SHP77 treated with DMSO at 0.1 percent for 48 hours (cell line): ENCODE data around the gene SH3RF1.

Experiments
- DNase-seq: peaks from one replicate; lab custom pipeline; 2025; lab: John Stamatoyannopoulos, UW

The SH3RF1 gene

GRCh38 chr4:169275180-169275579, 4.4 kb upstream of the SH3RF1 start:
- no peak for DNase-seq

GRCh38 chr4:169274033-169274432, 3.3 kb upstream of the SH3RF1 start:
- DNase-seq, result no peak

DNA sequence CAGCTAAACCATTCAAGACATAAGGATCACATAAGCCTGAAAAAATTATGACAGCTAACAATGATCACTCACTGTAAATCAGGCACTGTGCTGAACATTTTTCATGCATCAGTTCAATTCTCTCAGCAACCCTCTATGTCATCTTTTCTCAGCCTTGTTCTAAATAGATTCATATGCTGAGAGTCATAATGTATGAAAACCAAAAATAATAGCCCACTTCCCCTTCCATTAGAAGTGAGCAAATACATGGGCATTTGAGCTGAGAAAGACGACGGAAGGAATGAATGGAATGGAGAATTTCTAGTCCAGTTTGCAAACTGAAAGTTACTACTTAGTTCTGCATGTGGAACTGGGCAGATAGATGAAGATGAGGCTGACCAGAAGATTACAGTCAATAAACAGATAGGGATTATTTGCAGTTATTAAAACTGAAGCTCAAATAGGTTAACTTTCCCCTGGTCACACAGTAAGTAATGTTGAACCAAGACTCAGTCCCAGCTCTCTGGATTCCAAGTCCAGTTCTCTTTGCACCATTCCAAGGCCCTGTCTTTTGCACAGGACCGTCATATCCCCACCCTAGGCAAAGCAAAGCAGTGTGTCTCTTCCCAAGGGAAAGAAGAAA, 1.6 kb upstream of the SH3RF1 start:
- no peak for DNase-seq

DNA sequence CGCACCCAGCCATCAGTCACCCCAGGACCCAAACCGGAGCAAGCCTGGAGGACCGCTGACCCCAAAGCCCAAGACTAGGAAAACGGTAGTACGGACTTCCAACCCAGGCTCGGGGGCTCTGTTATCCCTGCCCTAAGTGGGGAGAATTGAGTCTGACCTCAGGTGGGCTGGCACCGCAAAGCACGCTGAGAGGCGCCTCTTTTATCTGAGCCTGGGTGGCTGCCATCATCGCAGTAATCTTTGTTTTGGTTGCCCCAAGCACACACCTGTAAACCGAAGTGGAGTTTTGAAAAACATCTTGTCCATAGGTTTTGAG, 894 bp upstream of the SH3RF1 start:
- DNase-seq, result no peak

- peak; percentile 24 for DNase-seq
Measured at GRCh38 chr4:169269916-169270809, 593 bp downstream of the SH3RF1 start.

- DNase-seq, result no peak
Measured at GRCh38 chr4:169268951-169269760, 1.6 kb downstream of the SH3RF1 start.

- DNase-seq, result no peak
Measured at GRCh38 chr4:169267070-169267469, 3.7 kb downstream of the SH3RF1 start.

- DNase-seq, result no peak
Measured at GRCh38 chr4:169266661-169267060, 4.1 kb downstream of the SH3RF1 start.

GRCh38 chr4:169266081-169266480, 4.7 kb downstream of the SH3RF1 start:
- DNase-seq, result no peak

- no peak for DNase-seq
Measured at GRCh38 chr4:169263791-169264392, 6.9 kb downstream of the SH3RF1 start.

DNA sequence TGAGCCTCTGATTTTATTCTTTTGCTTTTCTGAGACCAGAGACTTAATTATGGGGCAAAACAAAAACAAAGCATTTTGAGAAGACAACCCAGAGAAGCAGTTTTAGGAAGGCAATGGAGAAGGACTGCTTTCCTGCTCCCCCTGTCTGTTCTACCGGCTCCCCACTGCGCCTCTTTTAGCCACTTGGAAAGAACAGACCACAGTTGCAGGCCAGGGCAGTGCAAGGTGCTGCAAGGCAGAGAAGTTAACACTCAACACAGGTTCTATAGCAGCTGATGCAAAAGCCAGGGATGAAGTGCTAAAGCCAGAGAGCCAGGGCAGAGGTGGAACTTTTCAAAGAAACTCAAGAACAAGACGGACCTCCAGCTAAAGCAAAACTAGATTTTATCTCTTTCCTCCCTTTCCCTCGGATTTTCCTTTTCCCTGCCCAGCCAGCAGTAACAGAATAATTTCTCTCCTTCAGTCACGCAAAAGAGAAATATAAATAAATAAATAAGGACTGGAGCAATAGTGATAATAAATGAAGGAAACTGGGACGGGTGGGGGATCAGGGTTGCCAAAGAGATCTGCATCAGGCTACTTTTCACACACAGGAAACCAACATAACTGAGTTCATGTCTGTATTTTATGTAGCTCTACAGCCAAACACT, 10.4 kb downstream of the SH3RF1 start:
- no peak for DNase-seq

GRCh38 chr4:169259271-169259670, 11.5 kb downstream of the SH3RF1 start:
- DNase-seq, result no peak

- DNase-seq, result no peak
Measured at GRCh38 chr4:169258141-169258540, 12.6 kb downstream of the SH3RF1 start.

- no peak for DNase-seq
Measured at GRCh38 chr4:169256856-169257761, 13.6 kb downstream of the SH3RF1 start.

DNA sequence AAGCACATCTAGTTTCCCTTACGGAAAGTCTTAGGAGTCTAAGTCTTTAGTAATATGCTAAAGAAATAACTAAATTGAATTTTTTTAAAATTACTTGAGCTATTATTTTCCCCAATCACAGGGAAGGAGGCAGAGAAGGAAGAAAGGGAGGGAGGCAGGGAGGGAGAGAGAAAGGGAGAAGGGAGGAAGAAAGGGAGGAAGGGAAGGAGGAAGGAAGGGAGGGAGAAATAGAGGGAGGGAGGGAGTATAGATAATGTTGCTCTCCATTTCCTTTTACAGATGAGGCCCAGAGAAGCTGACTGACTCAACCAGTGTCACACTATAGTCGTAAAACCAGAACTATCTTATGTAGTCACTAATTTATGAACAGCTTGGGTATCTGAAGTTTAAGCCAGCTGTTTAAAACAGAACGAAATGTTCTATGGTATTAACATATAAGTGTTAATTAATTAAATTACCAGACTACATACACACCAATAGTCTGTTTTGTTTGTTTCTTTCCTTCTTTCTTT, 14.6 kb downstream of the SH3RF1 start:
- no peak for DNase-seq

DNA sequence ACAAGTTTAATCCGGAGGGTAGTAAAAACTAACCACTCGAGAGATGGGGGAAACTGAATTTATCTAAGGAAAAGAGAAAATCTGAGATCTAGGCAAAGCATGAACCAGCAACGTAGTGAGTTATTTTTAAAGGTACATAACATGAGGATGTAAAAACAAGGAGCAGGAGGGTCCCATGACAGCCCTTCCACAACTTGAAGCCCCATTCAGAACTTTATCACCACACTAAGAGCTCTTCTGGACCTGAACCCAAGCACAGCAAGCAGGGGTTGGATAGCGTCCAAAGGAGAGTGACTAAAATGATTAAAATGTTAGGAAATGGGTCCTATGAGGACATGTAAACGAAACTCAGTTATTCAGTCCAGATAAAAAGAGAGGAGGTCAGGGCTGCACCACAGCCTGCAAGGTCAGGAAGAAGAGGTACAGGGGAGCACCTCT, 16.2 kb downstream of the SH3RF1 start:
- no peak for DNase-seq

DNA sequence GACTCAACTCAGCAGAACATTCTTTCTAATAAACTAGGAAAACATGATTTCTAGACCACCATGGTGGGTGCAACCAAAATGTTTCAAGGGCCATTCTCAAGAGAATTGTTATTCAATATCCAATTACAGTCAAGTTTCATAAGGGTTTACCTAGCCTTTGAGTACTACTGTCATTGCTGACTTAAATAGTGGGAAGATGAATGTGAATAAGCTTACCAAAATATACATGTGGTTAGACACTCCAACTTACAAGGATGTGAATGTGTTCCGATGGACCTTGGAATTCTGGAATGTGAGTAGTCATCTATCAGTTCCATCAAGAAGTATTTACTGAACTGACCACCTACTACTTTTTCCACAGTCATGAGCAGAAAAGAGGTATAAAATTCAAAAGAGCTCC, 16.9 kb downstream of the SH3RF1 start:
- DNase-seq, result no peak

DNA sequence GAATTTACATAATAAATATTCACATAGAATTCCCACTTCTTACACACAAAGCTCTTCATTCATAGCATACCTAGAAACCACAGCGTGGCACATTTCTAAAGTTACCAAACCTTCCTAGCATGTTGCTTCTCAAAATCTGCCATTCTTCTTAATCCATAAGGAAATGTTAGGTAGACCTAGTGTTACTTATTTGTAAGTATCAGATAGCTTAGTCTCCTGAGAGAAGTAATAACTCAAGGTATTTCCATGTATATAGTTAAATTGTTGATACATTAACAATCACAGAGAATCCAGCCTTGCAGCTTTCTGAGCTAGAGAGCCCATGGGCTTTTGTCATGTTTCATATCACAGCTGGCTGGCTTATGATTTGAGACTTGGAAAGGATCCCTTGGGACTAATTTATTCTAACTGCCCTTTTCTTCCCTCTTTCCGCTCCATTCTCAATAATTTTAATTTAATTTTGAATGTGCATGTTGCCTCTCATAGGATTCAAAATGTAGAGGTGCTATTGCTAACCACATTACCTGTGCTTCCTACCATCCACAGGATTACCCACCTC, 17.6 kb downstream of the SH3RF1 start:
- DNase-seq, result no peak

- no peak for DNase-seq
Measured at GRCh38 chr4:169252339-169253112, 18.2 kb downstream of the SH3RF1 start.
